ENCODE results near the gene SMYD4.
A peak's percentile ranks its signal among the peaks of the same experiment; 100 is the strongest.

Gene SMYD4

GRCh38 chr17:1786708-1787107, 43.0 kb downstream of the SMYD4 start:
- TF ChIP-seq CTCF (IDR thresholded peaks at IDR 0.05; ENCODE audit: low read depth, low read length) = no peak
- no peak overlapping the region for H3K4me3 ChIP-seq (ENCODE audit: low read depth, low read length)
- DNase-seq (ENCODE audit: low read depth, low spot score) = no peak
- in situ Hi-C loops (cut with HindIII; ENCODE audit: low sequenced_read_pairs) = no loop called here

GRCh38 chr17:1785930-1786329, 43.8 kb downstream of the SMYD4 start:
- in situ Hi-C loops (cut with HindIII; ENCODE audit: low sequenced_read_pairs) = no loop called here
- no peak for DNase-seq (ENCODE audit: low read depth, low spot score)
- no peak for TF ChIP-seq CTCF (IDR thresholded peaks at IDR 0.05; ENCODE audit: low read depth, low read length)
- H3K4me3 ChIP-seq (ENCODE audit: low read depth, low read length) = no peak overlapping the region

GRCh38 chr17:1783834-1784611, 45.7 kb downstream of the SMYD4 start:
- H3K4me3 ChIP-seq (ENCODE audit: low read depth, low read length) = no peak overlapping the region
- peak; percentile 73 for TF ChIP-seq CTCF (IDR thresholded peaks at IDR 0.05; ENCODE audit: low read depth, low read length)
- in situ Hi-C loops (cut with HindIII; ENCODE audit: low sequenced_read_pairs) = no loop called here
- DNase-seq (ENCODE audit: low read depth, low spot score) = peak; percentile 91

GRCh38 chr17:1783271-1783670, 46.4 kb downstream of the SMYD4 start:
- H3K4me3 ChIP-seq (ENCODE audit: low read depth, low read length) = no peak overlapping the region
- in situ Hi-C loops (cut with HindIII; ENCODE audit: low sequenced_read_pairs) = no loop called here
- no peak for DNase-seq (ENCODE audit: low read depth, low spot score)
- TF ChIP-seq CTCF (IDR thresholded peaks at IDR 0.05; ENCODE audit: low read depth, low read length) = no peak

- in situ Hi-C loops (cut with HindIII; ENCODE audit: low sequenced_read_pairs) = no loop called here
- TF ChIP-seq CTCF (IDR thresholded peaks at IDR 0.05; ENCODE audit: low read depth, low read length) = no peak
- DNase-seq (ENCODE audit: low read depth, low spot score) = no peak
- H3K4me3 ChIP-seq (ENCODE audit: low read depth, low read length) = no peak overlapping the region
These were observed 47.5 kb downstream of the SMYD4 start for GRCh38 chr17:1782171-1782567.

- no peak overlapping the region for H3K4me3 ChIP-seq (ENCODE audit: low read depth, low read length)
- TF ChIP-seq CTCF (IDR thresholded peaks at IDR 0.05; ENCODE audit: low read depth, low read length) = no peak
- peak; percentile 98 for DNase-seq (ENCODE audit: low read depth, low spot score)
- in situ Hi-C loops (cut with HindIII; ENCODE audit: low sequenced_read_pairs) = no loop called here
These were observed 50.1 kb downstream of the SMYD4 start for GRCh38 chr17:1779571-1780131.

Measured in astrocyte of the spinal cord (primary cell).